Lower leg skin (tissue), 3 donors: ENCODE data around the gene GH2.
"Not testable (repeated sequence)": the region's sequence is repeated elsewhere in the genome, so short reads cannot be mapped to it uniquely, and the experiment has no call there.

Experiments
- CTCF ChIP-seq, 3 donors: fragments of 450-650 bp; IDR thresholded peaks; one replicate each; pipeline ENCODE4 v1.5.1; 2016; ENCODE audit warnings: antibody characterized with exemption in 3 of 3, mild to moderate bottlenecking in 3 of 3, moderate library complexity in 2 of 3
- POLR2A ChIP-seq, 2 donors: fragments of 450-650 bp; IDR thresholded peaks; one replicate each; pipeline ENCODE4 v1.6.1; 2016 to 2017; ENCODE audit warnings: antibody characterized with exemption in 2 of 2, mild to moderate bottlenecking in 1 of 2, moderate library complexity in 1 of 2

GRCh38 chr17:63901971-63902370, 20.2 kb upstream of the GH2 start:
- TF ChIP-seq CTCF, POLR2A (IDR thresholded peaks at IDR 0.05): not testable (repeated sequence)
